Esophagus muscularis mucosa (tissue), 4 donors: Measurements from ENCODE around the gene STX18. TPM values are rescaled to one million over a fixed set of nuclear protein-coding genes. Genes with fewer than 3 reads are reported as not detected.

Experiments
- DNase-seq: peaks from one replicate; pipeline ENCODE4 v3.0.0-alpha.2; 2017; ENCODE audit errors: extremely low spot score
- H3K27ac ChIP-seq, 4 donors: fragments of 200-600 bp; sonication (generic); replicated peaks in 1 of 4; 1 replicate in 3 of 4; 2 replicates in 1 of 4; pipeline ENCODE4 v1.5.1; 2016 to 2019; ENCODE audit warnings: mild to moderate bottlenecking in 1 of 4
- H3K27me3 ChIP-seq, 4 donors: fragments of 200-600 bp; sonication (generic); one replicate each; pipeline versions ENCODE4 v1.5.1 to v1.6.0; 2016 to 2019
- H3K36me3 ChIP-seq, 4 donors: fragments of 200-600 bp; sonication (generic); one replicate each; pipeline ENCODE4 v1.5.1; 2016 to 2019
- H3K4me1 ChIP-seq, 4 donors: fragments of 200-600 bp; sonication (generic); one replicate each; pipeline ENCODE4 v1.5.1; 2016 to 2019
- H3K4me3 ChIP-seq, 4 donors: fragments of 200-600 bp; sonication (generic); 1 replicate in 2 of 4; 2 replicates in 2 of 4; pipeline ENCODE4 v1.5.1; 2016 to 2019; ENCODE audit warnings: mild to moderate bottlenecking in 4 of 4, moderate library complexity in 1 of 4
- H3K9me3 ChIP-seq, 4 donors: fragments of 200-600 bp; sonication (generic); 1 replicate in 3 of 4; 2 replicates in 1 of 4; pipeline ENCODE4 v1.5.1; 2016 to 2019
- EP300 ChIP-seq: sonication (generic); formaldehyde crosslinking; IDR thresholded peaks from one replicate; pipeline ENCODE4 v1.6.1; 2017; ENCODE audit warnings: antibody characterized with exemption
- POLR2A ChIP-seq: fragments of 450-650 bp; IDR thresholded peaks from one replicate; pipeline ENCODE4 v1.6.1; 2017; ENCODE audit warnings: antibody characterized with exemption, moderate library complexity, mild to moderate bottlenecking, low read depth
- POLR2AphosphoS5 ChIP-seq, 2 donors: sonication (generic); formaldehyde crosslinking; IDR thresholded peaks; one replicate each; pipeline ENCODE4 v1.6.1; 2017; ENCODE audit warnings: antibody characterized with exemption in 2 of 2
- WGBS: methylation state at CpG from one replicate; pipeline ENCODE4 v1.1.5; 2018; 5-methylcytosine and 5-hydroxymethylcytosine counted together
- intact Hi-C: fragments of 100-400 bp; cut with DNase I; formaldehyde crosslinking; loops from one replicate; pipeline ENCODE4 v1.15.1; 2023
- total RNA-seq, 4 donors: library from RNA; depleted of rRNA; stranded (reverse); fragments of >200 nt; gene quantifications; one replicate each; pipeline versions ENCODE4 v1.1.0 to v1.2.1, GENCODE V29; 2016
- TF ChIP-seq, protein P1 (sequence below), 3 experiments: fragments of 200-600 bp in 2 of 3; fragments of 450-650 bp in 1 of 3; sonication (generic) in 2 of 3; IDR thresholded peaks; one replicate each; pipeline ENCODE4 v1.5.1; 2017 to 2019; ENCODE audit warnings: antibody characterized with exemption in 3 of 3, mild to moderate bottlenecking in 2 of 3, moderate library complexity in 1 of 3

Gene STX18
- total RNA-seq, 4 donors from 2014 or later, result 14.5 to 21.0 (median 17.8) TPM

DNA sequence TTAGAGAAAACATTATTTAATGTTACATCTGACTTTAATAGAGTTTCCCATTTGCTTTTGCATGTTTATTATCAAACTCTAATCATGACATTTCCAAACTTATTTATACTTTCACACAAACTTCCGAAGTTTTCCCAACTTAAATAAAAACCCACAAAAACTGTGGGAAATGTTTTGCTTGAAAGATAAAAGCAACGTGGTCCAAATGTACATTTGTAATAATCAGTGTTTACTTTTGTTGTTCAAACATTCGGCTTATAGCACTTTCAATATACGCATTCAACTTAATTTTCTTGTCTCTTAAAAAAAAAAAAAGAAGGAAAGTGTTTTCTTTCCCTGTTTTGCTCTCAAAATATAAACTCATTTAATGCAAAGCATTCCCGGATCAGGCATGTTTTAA, 51.0 kb downstream of the STX18 start:
- H3K36me3 ChIP-seq, result no peaks in the 10 kb centered on the region
- TF ChIP-seq POLR2AphosphoS5 (IDR thresholded peaks at IDR 0.05) (no peak), POLR2A (no peak), EP300 (no peak)
- TF ChIP-seq, protein P1, sequence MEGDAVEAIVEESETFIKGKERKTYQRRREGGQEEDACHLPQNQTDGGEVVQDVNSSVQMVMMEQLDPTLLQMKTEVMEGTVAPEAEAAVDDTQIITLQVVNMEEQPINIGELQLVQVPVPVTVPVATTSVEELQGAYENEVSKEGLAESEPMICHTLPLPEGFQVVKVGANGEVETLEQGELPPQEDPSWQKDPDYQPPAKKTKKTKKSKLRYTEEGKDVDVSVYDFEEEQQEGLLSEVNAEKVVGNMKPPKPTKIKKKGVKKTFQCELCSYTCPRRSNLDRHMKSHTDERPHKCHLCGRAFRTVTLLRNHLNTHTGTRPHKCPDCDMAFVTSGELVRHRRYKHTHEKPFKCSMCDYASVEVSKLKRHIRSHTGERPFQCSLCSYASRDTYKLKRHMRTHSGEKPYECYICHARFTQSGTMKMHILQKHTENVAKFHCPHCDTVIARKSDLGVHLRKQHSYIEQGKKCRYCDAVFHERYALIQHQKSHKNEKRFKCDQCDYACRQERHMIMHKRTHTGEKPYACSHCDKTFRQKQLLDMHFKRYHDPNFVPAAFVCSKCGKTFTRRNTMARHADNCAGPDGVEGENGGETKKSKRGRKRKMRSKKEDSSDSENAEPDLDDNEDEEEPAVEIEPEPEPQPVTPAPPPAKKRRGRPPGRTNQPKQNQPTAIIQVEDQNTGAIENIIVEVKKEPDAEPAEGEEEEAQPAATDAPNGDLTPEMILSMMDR (IDR thresholded peaks at IDR 0.05), result no peak
- H3K4me1 ChIP-seq, result peaks cover 0 to 20% (median 3%) of the 10 kb centered on the region in 4 donors
- no peaks in the 10 kb centered on the region for H3K9me3 ChIP-seq
- H3K27me3 ChIP-seq, result no peaks in the 10 kb centered on the region
- intact Hi-C loops, result no loop called here
- H3K27ac ChIP-seq, result no peak overlapping the region
- no peak overlapping the region for H3K4me3 ChIP-seq
- DNase-seq, result no peak
- 86% methylated on average over 5 of the region's 5 CpGs for WGBS

DNA sequence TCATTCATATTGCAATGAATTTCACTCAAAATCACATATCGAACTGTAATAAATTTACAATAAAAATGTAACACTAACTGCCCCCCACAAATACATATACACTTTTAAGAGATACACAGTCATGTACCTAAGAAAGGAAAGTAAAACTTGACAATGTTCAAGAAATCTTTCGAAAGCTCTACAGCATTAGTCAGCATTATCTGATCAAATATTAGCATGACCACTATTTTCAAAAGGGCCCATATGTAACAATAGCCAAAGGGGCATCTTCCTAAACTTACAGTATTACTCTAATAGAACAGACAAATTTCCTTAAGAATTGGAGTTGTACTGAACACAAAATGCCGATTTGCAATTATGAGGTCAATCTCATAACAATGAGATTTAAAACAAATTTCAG, 51.8 kb downstream of the STX18 start:
- Histone ChIP-seq H3K27me3 (no peaks in the 10 kb centered on the region), H3K4me1 (peaks cover 0 to 20% (median 3%) of the 10 kb centered on the region in 4 donors), H3K36me3 (no peaks in the 10 kb centered on the region), H3K4me3 (no peak overlapping the region), H3K9me3 (no peaks in the 10 kb centered on the region), H3K27ac (no peak overlapping the region)
- DNase-seq, result no peak
- TF ChIP-seq POLR2AphosphoS5 (IDR thresholded peaks at IDR 0.05) (no peak), EP300 (no peak), POLR2A (no peak)
- TF ChIP-seq, protein P1 (IDR thresholded peaks at IDR 0.05), result no peak
- intact Hi-C loops, result no loop called here
- 87% methylated on average over 3 of the region's 3 CpGs for WGBS

DNA sequence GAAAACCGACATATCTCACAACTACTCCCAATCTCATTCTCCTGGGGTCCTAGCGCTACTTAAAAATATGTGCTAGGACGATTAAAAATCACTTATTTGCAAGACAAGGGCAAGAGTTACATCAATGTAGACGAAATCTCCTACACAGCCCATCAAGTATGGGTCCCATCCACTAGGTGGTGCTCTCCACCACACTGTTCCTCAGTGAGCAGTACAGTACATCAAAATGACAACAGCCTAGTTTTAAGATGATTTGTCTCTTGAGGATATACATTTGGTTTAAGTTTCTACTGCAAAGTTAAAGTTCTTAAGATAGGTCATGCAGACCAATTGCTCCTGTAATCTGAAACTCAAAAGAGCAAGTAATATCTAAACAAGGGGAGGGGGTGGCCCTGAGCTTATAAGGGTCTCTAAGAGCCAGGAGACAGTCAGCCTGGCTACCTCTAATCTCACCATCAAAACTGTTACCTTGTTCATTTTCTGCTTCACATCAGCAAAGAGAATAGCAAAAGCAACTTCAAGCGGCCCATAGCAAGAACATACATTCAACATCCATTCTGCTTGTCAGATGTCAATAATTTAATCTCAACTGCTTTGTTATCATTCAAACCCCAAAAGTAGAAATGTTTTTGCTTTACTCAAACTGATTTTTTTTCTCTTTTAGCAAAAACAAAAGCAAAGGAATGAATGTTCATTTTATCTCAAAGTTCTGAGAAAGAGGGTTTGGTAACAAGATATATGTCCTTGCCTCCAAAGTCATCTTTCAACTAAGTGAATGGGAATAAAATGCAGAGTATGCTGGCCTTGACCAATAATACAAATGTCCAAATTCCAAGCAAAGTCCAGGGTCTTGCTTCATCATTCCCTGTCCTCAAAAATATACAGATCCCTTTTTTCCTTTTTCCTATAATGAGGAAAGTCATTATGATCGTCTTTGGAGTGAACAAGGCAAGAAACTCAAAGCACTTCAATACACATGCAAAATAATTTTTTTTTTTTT, 53.1 kb downstream of the STX18 start:
- no peaks in the 10 kb centered on the region for H3K9me3 ChIP-seq
- intact Hi-C loops, result loop anchor here (10.0 kb wide), 2 partner anchors 86 to 376 kb away; no protein-coding TSS in a partner anchor
- H3K36me3 ChIP-seq, result no peaks in the 10 kb centered on the region
- WGBS, result 43% methylated on average over 6 of the region's 6 CpGs
- no peak for DNase-seq
- peaks cover 0 to 20% (median 3%) of the 10 kb centered on the region in 4 donors for H3K4me1 ChIP-seq
- H3K27ac ChIP-seq, result no peak overlapping the region
- TF ChIP-seq POLR2A, result no peak
- TF ChIP-seq, protein P1 (IDR thresholded peaks at IDR 0.05), result peak; percentile 69 to 88 (median 79)
- no peaks in the 10 kb centered on the region for H3K27me3 ChIP-seq
- no peak overlapping the region for H3K4me3 ChIP-seq

- Histone ChIP-seq H3K36me3 (no peaks in the 10 kb centered on the region), H3K9me3 (no peaks in the 10 kb centered on the region), H3K27me3 (no peaks in the 10 kb centered on the region), H3K27ac (no peak overlapping the region), H3K4me3 (no peak overlapping the region), H3K4me1 (peaks cover 0 to 12% (median 2%) of the 10 kb centered on the region in 4 donors)
- TF ChIP-seq, protein P1 (IDR thresholded peaks at IDR 0.05), result no peak
- no peak for TF ChIP-seq EP300
- no peak for TF ChIP-seq POLR2A
- TF ChIP-seq POLR2AphosphoS5 (IDR thresholded peaks at IDR 0.05), result no peak
- 53% methylated on average over 3 of the region's 3 CpGs for WGBS
- intact Hi-C loops, result loop anchor here (10.0 kb wide), 2 partner anchors 88 to 378 kb away; no protein-coding TSS in a partner anchor
- DNase-seq, result no peak
These were observed 54.9 kb downstream of the STX18 start for GRCh38 chr4:4486969-4487368.
